Activated CD4-positive, alpha-beta memory T cell treated with anti-CD3 and anti-CD28 coated beads, Interleukin-2, amount 10 ng/mL, durations not matched to agents 7 days and 5 days (primary cell): Measurements from ENCODE around the gene PRSS35. TPM values are rescaled to one million over a fixed set of nuclear protein-coding genes. Genes with fewer than 3 reads are reported as not detected.
"Not testable (repeated sequence)": the region's sequence is repeated elsewhere in the genome, so short reads cannot be mapped to it uniquely, and the experiment has no call there.

Source experiments
- CTCF ChIA-PET: fragments of 350-600 bp; sonication (Branson Sonifier 250); formaldehyde crosslinking; loops from one replicate; lab custom pipeline; 2021; ENCODE audit warnings: antibody characterized with exemption, inconsistent platforms; lab: Charles Lee
- POLR2A ChIA-PET: fragments of 350-600 bp; sonication (Branson Sonifier 250); formaldehyde crosslinking; loops from one replicate; lab custom pipeline; 2021; ENCODE audit warnings: antibody characterized with exemption; lab: Charles Lee
- DNase-seq: peaks from one replicate; pipeline ENCODE4 v3.0.0-alpha.2; 2020
- H3K27ac Mint-ChIP-seq: one replicate; pipeline ENCODE4 v1.8.0; 2021; ENCODE audit warnings: mild to moderate bottlenecking, mixed read lengths
- H3K27me3 Mint-ChIP-seq: one replicate; pipeline ENCODE4 v1.8.0; 2021; ENCODE audit warnings: mixed read lengths
- H3K36me3 Mint-ChIP-seq: one replicate; pipeline ENCODE4 v1.8.0; 2021; ENCODE audit warnings: low read depth, mixed read lengths
- H3K4me1 Mint-ChIP-seq: one replicate; pipeline ENCODE4 v1.8.0; 2021; ENCODE audit warnings: mixed read lengths
- H3K4me3 Mint-ChIP-seq: one replicate; pipeline ENCODE4 v1.8.0; 2021; ENCODE audit warnings: mild to moderate bottlenecking, mixed read lengths
- H3K9me3 Mint-ChIP-seq: one replicate; pipeline ENCODE4 v1.8.0; 2021; ENCODE audit warnings: mixed read lengths
- total RNA-seq, 2 experiments: library from RNA; stranded (reverse); gene quantifications; one replicate each; pipeline ENCODE4 v1.2.3, GENCODE V29; 2021

Gene PRSS35
- total RNA-seq: not detected

- Mint-ChIP-seq H3K9me3 (no peaks in the 10 kb centered on the region), H3K36me3 (no peaks in the 10 kb centered on the region), H3K27me3 (peaks cover 34% of the 10 kb centered on the region), H3K27ac (no peak within 1 kb of the TSS), H3K4me3 (no peak within 1 kb of the TSS), H3K4me1 (peaks cover 6% of the 10 kb centered on the region)
- CTCF ChIA-PET: interaction anchor here (1.1 to 5.3 kb wide), 4 partner anchors 285 to 445 kb away, joined by 5 to 72 read pairs (median 25); partner anchors contain the start of genes DOP1A and UBE3D
- DNase-seq: no peak
- POLR2A ChIA-PET: interaction anchor here (1.4 kb wide), 1 partner anchor 445 kb away, joined by 3 read pairs; the partner anchor contains the start of gene DOP1A
Measured at GRCh38 chr6:83511901-83512681, at the start of gene PRSS35. Gene PRSS35, plus strand, starts transcription at chr6:83512534. Its CDS starts 10,908 bp downstream, at chr6:83523442.

DNA sequence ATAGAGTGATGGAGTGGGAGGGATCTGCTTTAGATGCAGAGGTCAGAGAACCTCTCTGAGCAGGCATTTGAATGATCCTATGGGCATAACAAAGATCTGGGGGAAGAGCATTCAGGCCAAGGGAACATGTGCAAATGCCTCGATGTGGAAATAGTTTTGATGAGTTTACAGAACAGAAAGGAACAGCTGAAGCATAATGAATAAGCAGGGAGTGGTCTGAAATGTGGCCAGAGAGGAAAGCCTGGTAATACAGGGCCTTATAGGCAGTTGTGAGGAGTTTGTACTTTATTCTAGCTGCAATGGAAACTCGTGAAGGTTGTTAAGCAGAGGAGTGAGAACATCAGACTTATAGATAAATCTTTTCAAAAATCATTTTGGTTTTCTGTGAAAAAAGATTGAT lies 48.4 kb upstream of the PRSS35 start:
- Mint-ChIP-seq H3K27me3 (no peaks in the 10 kb centered on the region), H3K36me3 (no peaks in the 10 kb centered on the region), H3K4me3 (no peak overlapping the region), H3K9me3 (no peaks in the 10 kb centered on the region), H3K4me1 (peaks cover 1% of the 10 kb centered on the region), H3K27ac (no peak overlapping the region)
- no peak for DNase-seq
- ChIA-PET CTCF (interaction anchor here (1.0 kb wide), 1 partner anchor 20 kb away, joined by 3 read pairs; no protein-coding TSS in a partner anchor), POLR2A (no interaction called here)

- no peak overlapping the region for H3K4me3 Mint-ChIP-seq
- POLR2A ChIA-PET: no interaction called here
- no peaks in the 10 kb centered on the region for H3K36me3 Mint-ChIP-seq
- H3K4me1 Mint-ChIP-seq: peaks cover 1% of the 10 kb centered on the region
- H3K27ac Mint-ChIP-seq: no peak overlapping the region
- H3K27me3 Mint-ChIP-seq: no peaks in the 10 kb centered on the region
- CTCF ChIA-PET: interaction anchor here (1.0 kb wide), 1 partner anchor 21 kb away, joined by 3 read pairs; no protein-coding TSS in a partner anchor
- DNase-seq: no peak
- H3K9me3 Mint-ChIP-seq: no peaks in the 10 kb centered on the region
Measured at GRCh38 chr6:83464381-83465140, 47.8 kb upstream of the PRSS35 start.

GRCh38 chr6:83466328-83466727 lies 46.0 kb upstream of the PRSS35 start:
- no peak overlapping the region for H3K27ac Mint-ChIP-seq
- ChIA-PET POLR2A (no interaction called here), CTCF (no interaction called here)
- DNase-seq: no peak
- H3K9me3 Mint-ChIP-seq: no peaks in the 10 kb centered on the region
- no peaks in the 10 kb centered on the region for H3K36me3 Mint-ChIP-seq
- no peaks in the 10 kb centered on the region for H3K4me1 Mint-ChIP-seq
- H3K4me3 Mint-ChIP-seq: no peak overlapping the region
- H3K27me3 Mint-ChIP-seq: no peaks in the 10 kb centered on the region

- H3K27ac Mint-ChIP-seq: no peak overlapping the region
- POLR2A ChIA-PET: no interaction called here
Measured at GRCh38 chr6:83467620-83468036, 44.7 kb upstream of the PRSS35 start.

GRCh38 chr6:83470001-83470400 lies 42.3 kb upstream of the PRSS35 start:
- CTCF ChIA-PET: no interaction called here

More at GRCh38 chr6:83467620-83468036, 44.7 kb upstream of the PRSS35 start:
- H3K27me3 Mint-ChIP-seq: no peaks in the 10 kb centered on the region
- no peak for DNase-seq
- no peak overlapping the region for H3K4me3 Mint-ChIP-seq
- no peaks in the 10 kb centered on the region for H3K4me1 Mint-ChIP-seq
- no peaks in the 10 kb centered on the region for H3K36me3 Mint-ChIP-seq
- CTCF ChIA-PET: no interaction called here
- H3K9me3 Mint-ChIP-seq: no peaks in the 10 kb centered on the region

DNA sequence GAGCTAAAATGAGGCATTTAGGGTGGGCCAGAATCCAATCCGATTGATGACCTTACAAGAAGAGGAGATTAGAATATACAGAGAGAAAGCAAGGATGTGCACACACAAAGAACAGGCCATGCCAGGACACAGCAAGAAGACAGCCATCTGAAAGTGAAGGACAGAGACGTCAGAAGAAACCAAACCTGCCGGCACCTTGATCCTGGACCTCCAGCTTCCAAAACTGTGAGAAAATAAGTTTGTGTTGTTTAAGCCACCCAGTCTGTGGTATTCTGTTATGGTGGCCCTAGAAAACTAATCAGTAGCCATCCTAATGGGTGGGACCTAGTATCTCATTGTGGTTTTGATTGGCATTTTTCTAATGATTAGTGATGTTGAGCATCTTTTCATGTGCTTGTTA lies 41.7 kb upstream of the PRSS35 start:
- Mint-ChIP-seq H3K36me3 (no peaks in the 10 kb centered on the region), H3K27me3 (no peaks in the 10 kb centered on the region), H3K4me1 (no peaks in the 10 kb centered on the region), H3K4me3 (no peak overlapping the region), H3K27ac (no peak overlapping the region), H3K9me3 (no peaks in the 10 kb centered on the region)
- no peak for DNase-seq
- CTCF ChIA-PET: no interaction called here
- POLR2A ChIA-PET: no interaction called here

More at GRCh38 chr6:83470001-83470400, 42.3 kb upstream of the PRSS35 start:
- Mint-ChIP-seq H3K27me3 (no peaks in the 10 kb centered on the region), H3K4me3 (no peak overlapping the region), H3K4me1 (no peaks in the 10 kb centered on the region), H3K27ac (no peak overlapping the region), H3K36me3 (no peaks in the 10 kb centered on the region), H3K9me3 (no peaks in the 10 kb centered on the region)
- POLR2A ChIA-PET: no interaction called here
- DNase-seq: no peak

GRCh38 chr6:83472767-83473166 lies 39.6 kb upstream of the PRSS35 start:
- no peak for DNase-seq
- CTCF ChIA-PET: no interaction called here
- Mint-ChIP-seq H3K9me3 (no peaks in the 10 kb centered on the region), H3K4me1 (no peaks in the 10 kb centered on the region), H3K4me3 (no peak overlapping the region), H3K36me3 (no peaks in the 10 kb centered on the region), H3K27me3 (no peaks in the 10 kb centered on the region), H3K27ac (no peak overlapping the region)
- POLR2A ChIA-PET: no interaction called here

- H3K27me3 Mint-ChIP-seq: no peaks in the 10 kb centered on the region
- CTCF ChIA-PET: no interaction called here
- no peak for DNase-seq
Measured at GRCh38 chr6:83474309-83474708, 38.0 kb upstream of the PRSS35 start.

DNA sequence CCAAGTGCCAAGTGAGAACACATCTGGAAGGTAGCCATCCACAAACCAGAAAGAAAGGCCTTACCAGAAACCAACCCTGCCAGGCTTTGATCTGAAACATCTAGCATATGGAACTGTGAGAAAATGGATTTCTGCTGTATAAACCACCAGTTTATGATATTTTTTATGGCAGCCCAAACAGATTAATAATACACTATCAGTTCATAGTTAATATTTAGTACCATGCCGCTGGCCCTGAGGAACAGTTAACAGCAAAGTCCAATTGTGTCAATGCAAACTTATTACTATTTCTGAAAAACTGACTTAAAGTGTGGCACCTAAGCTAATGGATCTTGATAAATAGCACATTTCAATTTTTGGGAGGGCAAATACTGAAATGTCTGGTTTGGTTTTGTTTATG lies 35.4 kb upstream of the PRSS35 start:
- Mint-ChIP-seq H3K4me3 (no peak overlapping the region), H3K27ac (no peak overlapping the region), H3K27me3 (no peaks in the 10 kb centered on the region), H3K36me3 (no peaks in the 10 kb centered on the region), H3K9me3 (no peaks in the 10 kb centered on the region), H3K4me1 (no peaks in the 10 kb centered on the region)
- DNase-seq: no peak
- POLR2A ChIA-PET: no interaction called here
- CTCF ChIA-PET: no interaction called here

More at GRCh38 chr6:83474309-83474708, 38.0 kb upstream of the PRSS35 start:
- H3K4me3 Mint-ChIP-seq: no peak overlapping the region
- H3K4me1 Mint-ChIP-seq: no peaks in the 10 kb centered on the region
- no peaks in the 10 kb centered on the region for H3K36me3 Mint-ChIP-seq
- no peaks in the 10 kb centered on the region for H3K9me3 Mint-ChIP-seq
- POLR2A ChIA-PET: no interaction called here
- no peak overlapping the region for H3K27ac Mint-ChIP-seq

DNA sequence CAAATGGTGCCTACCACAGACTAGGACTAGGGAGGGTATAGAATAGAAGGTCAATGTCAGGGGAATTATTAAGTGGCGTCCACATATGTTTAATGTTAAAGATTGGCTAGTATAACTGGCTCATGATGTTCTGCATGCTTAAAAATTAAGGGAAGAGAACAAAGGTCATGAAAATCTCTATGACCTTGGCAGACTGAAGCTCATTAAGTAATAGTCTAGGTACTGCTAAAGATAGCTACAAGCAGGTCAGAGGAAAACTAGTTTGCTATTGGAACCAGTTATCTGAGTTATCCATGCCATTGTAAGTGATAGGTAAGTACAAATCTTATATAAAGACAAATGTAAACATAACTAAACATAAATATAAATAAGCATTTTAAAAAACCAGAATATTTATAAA lies 32.9 kb upstream of the PRSS35 start:
- no peak overlapping the region for H3K4me3 Mint-ChIP-seq
- H3K9me3 Mint-ChIP-seq: no peaks in the 10 kb centered on the region
- no peak overlapping the region for H3K27ac Mint-ChIP-seq
- H3K27me3 Mint-ChIP-seq: no peaks in the 10 kb centered on the region
- no peak for DNase-seq
- POLR2A ChIA-PET: no interaction called here
- CTCF ChIA-PET: no interaction called here
- H3K4me1 Mint-ChIP-seq: no peaks in the 10 kb centered on the region
- H3K36me3 Mint-ChIP-seq: no peaks in the 10 kb centered on the region

DNA sequence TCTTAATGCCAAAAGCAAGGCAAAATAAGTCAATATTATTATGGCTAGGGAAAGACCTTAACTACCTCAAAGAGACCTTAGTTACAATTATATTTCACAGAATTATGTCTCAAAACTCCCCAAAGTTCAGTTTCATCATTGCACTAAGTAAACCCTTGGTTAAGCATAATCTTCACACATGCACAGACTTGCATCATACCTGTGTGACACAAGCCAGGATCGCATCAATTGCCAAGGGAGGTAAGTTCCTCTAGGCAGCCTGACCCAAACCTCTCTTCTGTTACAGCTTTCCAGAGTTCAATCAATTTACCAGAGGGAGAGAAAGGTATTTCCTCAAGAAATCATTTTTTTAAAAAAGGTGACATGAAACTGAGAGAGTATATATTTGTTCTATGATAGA lies 31.9 kb upstream of the PRSS35 start:
- CTCF ChIA-PET: no interaction called here
- H3K36me3 Mint-ChIP-seq: no peaks in the 10 kb centered on the region
- no peak for DNase-seq
- no peak overlapping the region for H3K4me3 Mint-ChIP-seq
- no peaks in the 10 kb centered on the region for H3K27me3 Mint-ChIP-seq
- H3K4me1 Mint-ChIP-seq: no peaks in the 10 kb centered on the region
- POLR2A ChIA-PET: no interaction called here
- H3K27ac Mint-ChIP-seq: no peak overlapping the region
- no peaks in the 10 kb centered on the region for H3K9me3 Mint-ChIP-seq

DNA sequence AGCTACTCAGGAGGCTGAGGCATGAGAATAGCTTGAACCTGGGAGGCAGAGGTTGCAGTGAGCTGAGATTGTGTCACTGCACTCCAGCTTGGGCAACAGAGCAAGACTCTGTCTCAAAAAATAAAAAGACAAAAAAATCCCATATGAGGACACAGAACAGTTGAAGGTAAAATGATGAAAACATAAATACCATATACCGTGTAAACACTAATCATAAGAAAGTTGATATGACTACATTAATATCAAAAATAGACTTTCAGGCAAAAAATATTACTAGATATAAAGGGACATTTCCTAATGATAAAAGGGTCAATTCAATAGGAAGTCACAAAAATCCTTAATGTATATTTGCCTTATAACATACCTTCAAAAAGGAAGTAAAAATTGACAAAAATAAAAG lies 30.4 kb upstream of the PRSS35 start:
- CTCF ChIA-PET, POLR2A ChIA-PET, H3K27ac Mint-ChIP-seq: not testable (repeated sequence)

More for the DNA sequence above, 30.4 kb upstream of the PRSS35 start:
- not testable (repeated sequence) for H3K4me3 Mint-ChIP-seq, H3K4me1 Mint-ChIP-seq, H3K27me3 Mint-ChIP-seq, H3K9me3 Mint-ChIP-seq, DNase-seq, H3K36me3 Mint-ChIP-seq
